Nasal cavity respiratory epithelium epithelial cell of viscerocranial mucosa (primary cell): Measurements from ENCODE around the gene SYNJ1. TPM values are rescaled to one million over a fixed set of nuclear protein-coding genes. Genes with fewer than 3 reads are reported as not detected.

ENCODE experiments used
- total RNA-seq: library from RNA; depleted of rRNA; stranded (reverse); fragments of >200 nt; gene quantifications from 2 replicates; pipeline ENCODE4 v1.2.3, GENCODE V29; 2014

Gene SYNJ1, protein sequence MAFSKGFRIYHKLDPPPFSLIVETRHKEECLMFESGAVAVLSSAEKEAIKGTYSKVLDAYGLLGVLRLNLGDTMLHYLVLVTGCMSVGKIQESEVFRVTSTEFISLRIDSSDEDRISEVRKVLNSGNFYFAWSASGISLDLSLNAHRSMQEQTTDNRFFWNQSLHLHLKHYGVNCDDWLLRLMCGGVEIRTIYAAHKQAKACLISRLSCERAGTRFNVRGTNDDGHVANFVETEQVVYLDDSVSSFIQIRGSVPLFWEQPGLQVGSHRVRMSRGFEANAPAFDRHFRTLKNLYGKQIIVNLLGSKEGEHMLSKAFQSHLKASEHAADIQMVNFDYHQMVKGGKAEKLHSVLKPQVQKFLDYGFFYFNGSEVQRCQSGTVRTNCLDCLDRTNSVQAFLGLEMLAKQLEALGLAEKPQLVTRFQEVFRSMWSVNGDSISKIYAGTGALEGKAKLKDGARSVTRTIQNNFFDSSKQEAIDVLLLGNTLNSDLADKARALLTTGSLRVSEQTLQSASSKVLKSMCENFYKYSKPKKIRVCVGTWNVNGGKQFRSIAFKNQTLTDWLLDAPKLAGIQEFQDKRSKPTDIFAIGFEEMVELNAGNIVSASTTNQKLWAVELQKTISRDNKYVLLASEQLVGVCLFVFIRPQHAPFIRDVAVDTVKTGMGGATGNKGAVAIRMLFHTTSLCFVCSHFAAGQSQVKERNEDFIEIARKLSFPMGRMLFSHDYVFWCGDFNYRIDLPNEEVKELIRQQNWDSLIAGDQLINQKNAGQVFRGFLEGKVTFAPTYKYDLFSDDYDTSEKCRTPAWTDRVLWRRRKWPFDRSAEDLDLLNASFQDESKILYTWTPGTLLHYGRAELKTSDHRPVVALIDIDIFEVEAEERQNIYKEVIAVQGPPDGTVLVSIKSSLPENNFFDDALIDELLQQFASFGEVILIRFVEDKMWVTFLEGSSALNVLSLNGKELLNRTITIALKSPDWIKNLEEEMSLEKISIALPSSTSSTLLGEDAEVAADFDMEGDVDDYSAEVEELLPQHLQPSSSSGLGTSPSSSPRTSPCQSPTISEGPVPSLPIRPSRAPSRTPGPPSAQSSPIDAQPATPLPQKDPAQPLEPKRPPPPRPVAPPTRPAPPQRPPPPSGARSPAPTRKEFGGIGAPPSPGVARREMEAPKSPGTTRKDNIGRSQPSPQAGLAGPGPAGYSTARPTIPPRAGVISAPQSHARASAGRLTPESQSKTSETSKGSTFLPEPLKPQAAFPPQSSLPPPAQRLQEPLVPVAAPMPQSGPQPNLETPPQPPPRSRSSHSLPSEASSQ (N-terminal part only)
- 4.1 and 8.3 TPM in 2 replicates for total RNA-seq

DNA sequence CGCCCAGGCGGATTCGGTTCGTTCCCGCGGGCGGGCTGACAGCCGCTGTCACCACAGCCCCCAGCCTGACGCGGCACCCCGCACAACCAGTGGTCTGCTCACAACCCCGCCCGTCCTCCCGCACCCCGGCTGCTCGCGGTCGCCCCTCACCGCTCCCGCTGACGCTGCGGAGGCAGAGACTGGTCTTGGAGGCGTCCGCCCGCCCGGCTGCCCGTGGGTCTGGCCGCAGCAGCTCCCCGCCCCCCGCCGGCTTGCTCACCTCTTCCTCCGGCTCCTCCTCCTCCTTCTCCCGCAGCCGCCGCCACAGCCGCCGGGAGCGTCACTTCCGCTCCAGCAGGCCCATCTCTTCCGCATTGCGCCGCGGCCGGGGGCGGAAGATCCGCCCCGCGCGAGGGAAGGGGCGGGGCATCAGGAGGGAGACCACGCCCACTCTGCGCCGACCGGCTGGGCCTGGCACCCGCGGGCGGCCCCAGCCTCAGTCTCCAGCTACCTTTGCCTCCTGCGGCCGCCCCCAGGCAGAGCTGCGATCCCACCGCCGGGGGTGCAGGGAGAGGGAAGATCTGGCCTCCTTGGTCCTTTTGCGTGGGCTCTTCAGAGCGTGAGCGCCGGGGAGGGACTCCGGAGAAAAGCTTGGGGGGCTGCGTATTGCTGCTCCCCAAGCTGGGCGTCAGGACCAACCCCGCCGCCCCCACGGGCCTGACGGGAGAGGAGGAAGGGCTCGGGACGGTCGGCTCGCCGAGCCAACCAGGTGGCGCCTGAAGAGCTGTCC lies at the start of gene SYNJ1:
Gene SYNJ1, minus strand, starts transcription at position 327 of the 769 bp plus-strand sequence. CDS start 1,118 bp downstream, outside the sequence.

DNA sequence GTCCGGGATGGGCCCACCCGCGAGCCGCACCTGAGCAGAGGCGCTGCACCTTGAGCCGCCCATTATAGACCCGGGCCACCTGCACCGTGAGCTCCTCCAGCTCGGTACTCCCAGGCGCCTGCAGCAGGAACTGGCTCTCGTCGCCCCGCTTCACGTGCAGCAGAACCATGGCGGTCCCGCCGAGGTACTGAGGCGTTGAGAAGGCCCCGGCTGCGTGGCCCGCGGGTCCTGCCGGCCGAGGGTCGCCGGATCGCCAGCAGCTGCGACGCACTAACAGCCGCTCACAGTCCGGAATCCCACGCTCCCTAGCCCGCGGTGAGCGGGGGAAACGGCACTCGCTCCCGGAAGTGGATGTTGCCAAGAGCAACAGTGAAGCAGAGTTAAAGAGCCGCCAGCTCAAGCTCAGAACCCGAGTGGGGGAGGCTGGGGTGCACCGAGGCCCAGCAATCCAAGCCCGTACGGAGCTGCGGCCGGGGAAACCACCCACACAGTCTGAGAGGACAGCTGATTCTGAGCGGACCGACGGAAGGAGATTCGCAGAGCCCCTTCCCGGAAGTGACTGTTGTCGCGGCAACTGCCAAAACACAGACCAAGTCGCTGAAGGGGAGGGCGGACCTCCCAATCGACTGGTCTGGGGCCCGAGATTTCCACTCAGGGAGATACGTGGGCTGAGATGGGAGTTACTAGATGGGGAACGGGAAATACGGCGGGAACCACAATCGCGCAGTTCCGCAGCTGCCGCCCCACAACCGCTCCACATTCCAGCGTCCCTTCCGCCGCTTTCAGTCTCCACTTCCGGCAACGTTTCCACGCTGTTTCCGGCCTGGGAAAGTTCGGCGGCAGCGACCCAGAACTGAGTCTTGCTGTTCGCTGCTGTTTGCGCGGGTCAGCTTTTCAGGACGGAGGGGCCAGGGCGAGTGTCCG lies 115.5 kb downstream of the SYNJ1 start, which contains the start of gene CFAP298:
Gene CFAP298, minus strand, starts transcription at position 303 of the 924 bp plus-strand sequence. Its CDS starts 134 bp downstream, at position 169.

DNA sequence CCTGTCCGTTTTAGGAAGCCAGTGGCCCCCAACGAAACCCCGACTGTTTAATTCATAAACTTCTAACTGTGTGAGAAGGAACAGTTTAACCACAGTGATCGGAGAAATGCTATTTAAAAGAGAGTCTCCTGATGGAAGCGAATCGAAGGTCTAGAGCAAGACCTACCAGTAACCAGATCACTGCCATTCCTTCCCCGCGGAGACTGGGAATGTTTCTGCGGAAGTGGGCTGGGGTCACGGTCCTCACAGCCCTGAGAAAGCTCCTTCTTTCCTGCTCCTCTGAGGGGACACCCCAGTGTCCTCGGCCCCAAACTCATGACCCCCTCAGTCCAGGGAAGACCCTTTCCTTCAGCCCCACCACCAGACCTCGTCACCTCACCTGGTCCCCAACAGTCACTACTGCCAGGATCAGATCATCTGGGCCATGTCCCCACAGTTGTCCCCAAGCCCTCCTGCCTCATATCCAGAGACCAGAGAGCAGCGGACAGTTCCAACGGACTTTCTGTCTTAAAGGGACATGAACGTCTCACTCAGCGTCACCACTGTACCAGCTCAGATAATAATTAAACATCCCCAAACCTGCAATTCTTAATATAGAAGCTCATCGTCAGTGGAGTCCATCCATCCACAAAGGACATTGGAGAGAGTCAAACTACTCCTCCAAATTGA lies 142.6 kb downstream of the SYNJ1 start, which contains the start of gene TCP10L:
Gene TCP10L, minus strand, starts transcription at position 482 of the 669 bp plus-strand sequence. CDS start 1,219 bp downstream, outside the sequence.

Other genes with a start within 250 kb of the SYNJ1 start
- 0.68 and 1.3 TPM in 2 replicates for gene TCP10L, start 142.5 kb downstream of the SYNJ1 start, total RNA-seq
- 32.5 and 49.6 TPM in 2 replicates for gene CFAP298, start 115.6 kb downstream of the SYNJ1 start, total RNA-seq
- 22.9 and 30.0 TPM in 2 replicates for gene PAXBP1, start 43.7 kb upstream of the SYNJ1 start, total RNA-seq